Brain microvascular endothelial cell (primary cell): ENCODE data around the gene MED27.

Source experiments
- DNase-seq: peaks from one replicate; pipeline ENCODE4 v3.0.0-alpha.2; 2020
- H3K27ac ChIP-seq: fragments of 250-450 bp; sonication (Bioruptor Pico); 2 replicates; pipeline ENCODE4 v1.5.1; 2020; ENCODE audit warnings: mild to moderate bottlenecking, moderate library complexity
- H3K27me3 ChIP-seq: fragments of 250-450 bp; sonication (Bioruptor Pico); replicated peaks from 2 replicates; pipeline ENCODE4 v1.5.1; 2020; ENCODE audit warnings: mild to moderate bottlenecking
- H3K36me3 ChIP-seq: fragments of 250-450 bp; sonication (Bioruptor Pico); replicated peaks from 2 replicates; pipeline ENCODE4 v1.5.1; 2020; ENCODE audit warnings: mild to moderate bottlenecking
- H3K4me3 ChIP-seq: 2 replicates; pipeline ENCODE4 v1.5.1; 2011; ENCODE audit warnings: low read depth, mild to moderate bottlenecking, control low read depth, low read length, moderate library complexity
- in situ Hi-C: cut with HindIII; loops from 2 replicates; pipeline ENCODE4 v1.10.0; 2017; ENCODE audit warnings: low sequenced_read_pairs, low pct_ligation_motif_present
- TF ChIP-seq, protein P1 (sequence below): IDR thresholded peaks from 2 replicates; pipeline ENCODE4 v1.5.1; 2011; ENCODE audit warnings: low read depth, mild to moderate bottlenecking, moderate library complexity, low read length, control low read depth, inconsistent platforms; ENCODE audit errors: missing control alignments

Gene MED27

DNA sequence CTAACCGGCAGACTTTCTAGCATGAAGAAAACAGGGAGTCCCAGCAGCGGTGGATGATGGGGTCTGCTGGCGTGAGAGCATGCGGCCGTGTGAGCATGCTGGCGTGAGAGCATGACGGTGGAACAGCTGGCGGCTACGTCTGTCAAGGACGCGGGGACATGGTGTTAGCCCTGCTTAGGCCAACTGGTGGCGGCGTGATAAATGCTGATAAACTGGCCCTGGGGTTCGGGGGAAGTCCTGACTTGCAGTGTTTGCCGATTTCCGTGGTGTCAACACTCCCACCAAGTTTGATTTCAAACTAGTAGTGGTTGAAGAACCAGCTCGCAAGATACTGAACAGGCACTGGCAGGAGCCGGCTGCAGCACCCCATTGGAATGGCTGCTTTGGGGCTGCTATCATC, 217.4 kb downstream of the MED27 start:
- DNase-seq = no peak
- in situ Hi-C loops = no loop called here
- Histone ChIP-seq H3K27ac (no peak overlapping the region), H3K4me3 (no peak overlapping the region), H3K36me3 (no peaks in the 10 kb centered on the region), H3K27me3 (no peaks in the 10 kb centered on the region)
- TF ChIP-seq, protein P1, sequence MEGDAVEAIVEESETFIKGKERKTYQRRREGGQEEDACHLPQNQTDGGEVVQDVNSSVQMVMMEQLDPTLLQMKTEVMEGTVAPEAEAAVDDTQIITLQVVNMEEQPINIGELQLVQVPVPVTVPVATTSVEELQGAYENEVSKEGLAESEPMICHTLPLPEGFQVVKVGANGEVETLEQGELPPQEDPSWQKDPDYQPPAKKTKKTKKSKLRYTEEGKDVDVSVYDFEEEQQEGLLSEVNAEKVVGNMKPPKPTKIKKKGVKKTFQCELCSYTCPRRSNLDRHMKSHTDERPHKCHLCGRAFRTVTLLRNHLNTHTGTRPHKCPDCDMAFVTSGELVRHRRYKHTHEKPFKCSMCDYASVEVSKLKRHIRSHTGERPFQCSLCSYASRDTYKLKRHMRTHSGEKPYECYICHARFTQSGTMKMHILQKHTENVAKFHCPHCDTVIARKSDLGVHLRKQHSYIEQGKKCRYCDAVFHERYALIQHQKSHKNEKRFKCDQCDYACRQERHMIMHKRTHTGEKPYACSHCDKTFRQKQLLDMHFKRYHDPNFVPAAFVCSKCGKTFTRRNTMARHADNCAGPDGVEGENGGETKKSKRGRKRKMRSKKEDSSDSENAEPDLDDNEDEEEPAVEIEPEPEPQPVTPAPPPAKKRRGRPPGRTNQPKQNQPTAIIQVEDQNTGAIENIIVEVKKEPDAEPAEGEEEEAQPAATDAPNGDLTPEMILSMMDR = no peak

DNA sequence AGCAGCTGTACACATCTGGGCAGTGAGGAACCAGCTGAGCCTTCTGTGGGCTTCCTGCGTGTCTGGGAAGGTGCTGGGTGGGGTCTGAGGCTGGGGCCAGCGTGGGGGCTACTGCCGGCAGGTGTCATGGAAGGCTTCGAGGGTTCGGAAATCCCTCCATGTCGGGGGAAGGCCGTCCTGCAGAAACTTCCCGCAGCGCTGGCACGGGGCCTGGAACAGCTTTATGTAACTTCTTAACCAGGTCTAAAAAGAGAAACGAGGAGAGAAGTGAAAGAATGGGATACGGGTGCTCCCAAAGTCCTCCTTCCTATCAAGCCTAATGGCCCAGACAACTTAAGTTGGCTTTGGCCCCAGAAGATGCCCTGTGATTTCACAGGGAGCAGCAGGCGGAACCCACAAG, 219.2 kb downstream of the MED27 start:
- no peaks in the 10 kb centered on the region for H3K27me3 ChIP-seq
- no peaks in the 10 kb centered on the region for H3K36me3 ChIP-seq
- no peak for DNase-seq
- H3K27ac ChIP-seq = no peak overlapping the region
- TF ChIP-seq, protein P1 = no peak
- in situ Hi-C loops = no loop called here
- no peak overlapping the region for H3K4me3 ChIP-seq

DNA sequence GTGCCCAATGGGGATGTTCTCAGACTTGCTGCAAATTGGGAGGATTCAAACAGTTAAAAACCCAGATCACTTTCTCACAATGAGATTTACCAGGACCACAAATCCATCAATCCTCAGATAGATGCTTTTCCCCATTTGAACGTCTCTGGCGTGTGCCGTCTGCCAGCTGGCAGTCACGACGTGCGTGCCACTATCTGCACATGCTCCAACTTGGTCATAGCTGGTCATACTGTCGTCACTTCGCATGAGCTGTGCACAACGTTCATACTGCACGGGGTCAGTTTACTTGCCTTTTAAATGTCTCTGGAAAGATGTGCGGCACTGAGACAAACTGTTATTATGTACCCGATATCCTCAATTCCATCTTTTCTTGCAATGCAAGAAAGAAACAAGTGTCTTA, 221.5 kb downstream of the MED27 start:
- no peak overlapping the region for H3K4me3 ChIP-seq
- no peak overlapping the region for H3K27ac ChIP-seq
- TF ChIP-seq, protein P1 = no peak
- in situ Hi-C loops = no loop called here
- H3K27me3 ChIP-seq = no peaks in the 10 kb centered on the region
- DNase-seq = no peak
- H3K36me3 ChIP-seq = no peaks in the 10 kb centered on the region

DNA sequence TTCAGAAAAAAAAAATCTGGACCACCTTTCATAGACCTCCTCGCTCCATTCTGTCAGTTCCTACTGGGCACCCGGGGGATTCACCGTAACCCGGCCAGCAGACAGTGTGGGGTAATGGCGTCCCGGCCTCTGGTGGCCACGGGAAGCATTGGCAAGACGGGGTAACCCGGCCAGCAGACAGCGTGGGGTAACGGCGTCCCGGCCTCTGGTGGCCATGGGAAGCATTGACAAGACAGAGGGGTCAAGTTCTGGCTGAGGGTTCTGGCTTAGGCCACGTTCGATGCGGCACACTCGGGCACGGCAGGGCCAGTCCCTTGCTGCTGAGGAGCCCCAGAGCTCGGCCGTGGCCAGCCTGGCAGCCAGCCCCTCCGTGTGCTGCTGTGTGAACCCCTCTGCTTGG, 223.6 kb downstream of the MED27 start:
- DNase-seq = no peak
- in situ Hi-C loops = no loop called here
- TF ChIP-seq, protein P1 = peak; percentile 35

DNA sequence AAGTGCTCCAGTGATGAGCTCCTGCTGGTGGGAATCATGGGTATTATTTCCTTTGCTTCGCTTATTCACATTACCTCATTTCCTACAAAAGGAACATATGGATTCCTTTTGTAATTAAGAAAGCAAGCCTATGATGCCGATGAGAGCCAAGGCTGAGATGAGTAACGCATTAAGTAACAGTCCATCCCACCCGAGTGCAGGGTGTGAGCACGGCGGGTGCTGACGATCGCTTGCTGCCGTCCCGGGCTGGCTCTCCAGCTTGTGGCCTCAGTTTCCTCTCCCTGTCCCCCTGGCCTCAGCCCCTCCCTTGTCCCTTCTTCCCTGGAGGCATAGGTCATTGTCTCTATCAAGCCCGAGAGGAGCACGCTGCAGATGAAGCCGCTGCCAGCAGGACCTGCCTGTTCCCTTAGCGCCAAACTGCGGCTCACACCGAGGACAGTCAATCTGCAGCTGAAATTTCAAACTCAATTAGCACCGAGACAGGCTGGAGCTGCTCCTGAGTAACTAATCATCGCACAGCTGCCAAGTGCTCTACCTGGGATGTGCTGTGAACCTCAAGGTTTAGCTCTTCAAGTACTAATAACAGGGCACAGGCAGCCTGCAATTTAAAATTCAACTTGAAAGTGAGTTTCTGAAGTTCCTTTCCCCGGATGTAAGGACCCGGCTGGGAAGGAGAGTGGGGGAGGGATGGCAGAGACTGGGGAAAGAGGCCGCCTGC, 224.6 kb downstream of the MED27 start:
- DNase-seq = no peak
- Histone ChIP-seq H3K27me3 (no peaks in the 10 kb centered on the region), H3K4me3 (no peak overlapping the region), H3K27ac (no peak overlapping the region), H3K36me3 (no peaks in the 10 kb centered on the region)
- TF ChIP-seq, protein P1 = no peak
- in situ Hi-C loops = no loop called here

More for the DNA sequence above, 223.6 kb downstream of the MED27 start:
- Histone ChIP-seq H3K27ac (no peak overlapping the region), H3K27me3 (no peaks in the 10 kb centered on the region), H3K36me3 (no peaks in the 10 kb centered on the region), H3K4me3 (no peak overlapping the region)

DNA sequence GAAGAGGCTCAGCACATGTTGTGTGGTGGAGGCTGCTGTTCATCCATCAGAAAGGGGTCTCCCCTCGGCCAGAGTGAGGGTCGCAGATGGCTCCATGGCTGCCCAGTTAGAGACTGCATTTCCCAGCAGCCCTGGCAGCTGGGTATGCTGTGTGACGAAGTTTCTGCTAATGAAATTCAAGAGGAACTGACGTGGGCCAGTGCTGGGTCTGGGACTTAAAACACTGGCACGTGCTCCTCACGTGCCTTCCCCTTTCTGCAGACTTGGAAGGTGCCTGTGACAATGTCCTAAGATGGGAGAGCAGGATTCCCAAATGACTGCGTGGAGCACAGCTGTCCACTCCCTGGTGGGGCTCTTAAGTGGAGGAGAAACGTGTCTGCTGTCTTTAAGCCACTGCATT, 225.3 kb downstream of the MED27 start:
- Histone ChIP-seq H3K27ac (no peak overlapping the region), H3K27me3 (no peaks in the 10 kb centered on the region), H3K36me3 (no peaks in the 10 kb centered on the region), H3K4me3 (no peak overlapping the region)
- in situ Hi-C loops = no loop called here
- no peak for DNase-seq
- TF ChIP-seq, protein P1 = no peak
